Suprapubic skin (tissue), 4 donors: ENCODE measurements around the gene SIKE1.

Experiments used
- CTCF ChIP-seq, 2 donors: fragments of 200-600 bp in 1 of 2; fragments of 450-650 bp in 1 of 2; sonication (generic) in 1 of 2; IDR thresholded peaks; one replicate each; pipeline ENCODE4 v1.5.1; 2016 to 2019; ENCODE audit warnings: antibody characterized with exemption in 2 of 2, mild to moderate bottlenecking in 1 of 2, moderate library complexity in 1 of 2
- EP300 ChIP-seq: sonication (generic); formaldehyde crosslinking; IDR thresholded peaks from one replicate; pipeline ENCODE4 v1.6.1; 2017; ENCODE audit warnings: antibody characterized with exemption
- POLR2A ChIP-seq, 2 donors: fragments of 450-650 bp; IDR thresholded peaks; one replicate each; pipeline ENCODE4 v1.6.1; 2017; ENCODE audit warnings: antibody characterized with exemption in 2 of 2, mild to moderate bottlenecking in 2 of 2, moderate library complexity in 2 of 2
- POLR2AphosphoS5 ChIP-seq, 3 donors: sonication (generic); formaldehyde crosslinking; IDR thresholded peaks; one replicate each; pipeline ENCODE4 v1.6.1; 2017; ENCODE audit warnings: antibody characterized with exemption in 3 of 3

GRCh38 chr1:114750780-114751179, 29.7 kb downstream of the SIKE1 start:
- TF ChIP-seq CTCF (IDR thresholded peaks at IDR 0.05) = no peak
- no peak for TF ChIP-seq POLR2AphosphoS5 (IDR thresholded peaks at IDR 0.05)
- no peak for TF ChIP-seq EP300
- TF ChIP-seq POLR2A (IDR thresholded peaks at IDR 0.05) = no peak
